8988T (cell line): Measurements from ENCODE around the gene SOX8.

ENCODE experiments used
- DNase-seq: peaks from one replicate; pipeline ENCODE4 v3.0.0; 2011

Gene SOX8

DNA sequence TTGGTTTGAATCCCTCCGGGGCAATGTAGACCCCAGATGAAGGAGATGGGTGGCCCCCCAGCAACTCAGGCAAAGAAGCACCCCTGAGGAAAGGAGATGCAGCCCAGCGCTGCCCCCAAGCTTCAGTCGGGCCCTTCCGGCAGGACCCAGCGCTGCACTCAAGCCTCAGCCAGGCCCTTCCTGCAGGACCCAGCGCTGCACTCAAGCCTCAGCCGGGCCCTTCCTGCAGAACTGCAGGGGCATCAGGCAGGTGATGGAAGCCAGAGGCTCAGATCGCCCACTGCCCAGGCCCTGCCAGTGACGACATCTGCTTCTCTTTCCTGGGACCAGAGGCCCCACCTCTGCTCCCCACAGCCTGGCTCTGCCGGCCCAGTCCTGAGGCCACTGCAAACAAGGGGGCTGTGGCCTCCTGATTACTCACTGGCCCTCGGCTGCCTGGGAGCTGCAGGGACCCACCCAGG lies 7.8 kb downstream of the SOX8 start:
- DNase-seq = no peak

DNA sequence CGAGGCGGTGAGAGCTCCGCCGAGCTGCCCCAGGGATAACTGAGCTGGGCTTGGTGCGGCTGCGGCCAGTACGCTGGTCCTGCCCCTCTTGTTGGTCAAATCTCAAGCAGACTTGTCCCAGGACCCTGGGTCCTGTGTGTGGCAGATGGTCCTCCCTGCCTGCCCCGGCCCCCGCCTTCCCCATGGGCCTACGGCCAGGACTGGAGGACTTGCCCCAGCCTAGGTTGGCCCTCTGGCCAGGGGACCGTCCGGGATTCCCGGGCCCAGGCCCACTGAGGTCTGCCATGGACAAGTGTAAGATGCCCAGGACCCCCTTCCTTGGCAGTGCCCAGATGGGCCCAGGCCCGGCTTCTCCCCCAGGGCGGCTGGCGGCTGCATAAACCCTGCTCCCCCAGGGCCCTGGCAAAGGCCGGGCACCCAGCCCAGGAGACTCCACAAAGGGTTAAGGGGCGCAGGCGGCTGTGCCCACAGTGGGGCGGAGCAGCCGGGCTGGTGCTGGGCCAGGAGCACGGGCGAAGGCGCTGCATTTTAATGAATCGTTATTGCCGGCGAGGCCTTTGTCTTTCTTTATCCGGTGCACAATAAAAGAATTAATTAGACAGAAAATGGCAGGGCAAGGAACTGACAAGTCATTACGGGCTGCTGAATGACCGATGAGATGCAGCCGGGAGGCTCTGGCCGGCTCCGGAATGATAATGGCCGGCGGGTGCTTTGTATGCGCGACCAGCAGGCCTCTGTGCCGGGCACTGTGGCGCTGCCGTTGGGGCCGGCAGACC lies 9.1 kb downstream of the SOX8 start:
- no peak for DNase-seq

DNA sequence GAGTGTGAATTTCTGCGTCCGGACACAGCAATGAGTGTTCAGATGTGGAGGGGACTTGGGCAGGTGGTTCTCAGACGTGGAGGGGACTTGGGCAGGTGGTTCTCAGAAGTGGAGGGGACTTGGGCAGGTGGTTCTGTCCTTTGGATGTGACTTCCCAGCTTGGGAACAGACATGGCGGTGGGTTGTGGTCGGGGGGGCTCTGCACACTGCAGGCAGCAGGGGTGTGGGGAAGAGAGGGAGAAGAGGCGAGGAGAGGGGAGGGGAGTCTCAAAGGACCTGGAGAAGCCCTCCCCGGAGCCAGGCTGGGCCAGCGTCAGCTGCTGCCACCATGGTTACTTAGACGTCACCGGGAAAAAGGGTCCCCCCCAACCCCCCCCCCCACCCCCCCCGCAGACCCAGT lies 9.8 kb downstream of the SOX8 start:
- DNase-seq = no peak

DNA sequence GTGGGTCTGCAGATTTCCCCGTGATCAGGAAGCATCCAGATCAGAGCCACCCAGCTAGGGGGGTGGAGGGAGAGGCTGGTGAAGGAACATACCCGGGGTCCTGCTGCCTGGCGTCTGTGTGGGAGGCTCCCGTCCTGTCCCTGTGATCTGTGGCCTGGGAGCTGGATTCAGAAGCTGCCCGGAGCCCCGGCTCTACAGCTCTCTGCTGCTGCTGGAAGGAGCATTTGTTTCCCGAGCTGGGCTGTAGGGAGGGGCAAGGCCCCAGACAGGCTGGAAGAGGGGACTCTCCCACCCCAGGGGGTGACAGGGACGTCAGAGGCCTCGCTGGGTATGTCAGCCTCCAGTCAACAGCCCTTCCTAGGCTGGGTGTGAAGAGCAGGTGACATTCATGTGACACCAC lies 10.2 kb downstream of the SOX8 start:
- DNase-seq = no peak

DNA sequence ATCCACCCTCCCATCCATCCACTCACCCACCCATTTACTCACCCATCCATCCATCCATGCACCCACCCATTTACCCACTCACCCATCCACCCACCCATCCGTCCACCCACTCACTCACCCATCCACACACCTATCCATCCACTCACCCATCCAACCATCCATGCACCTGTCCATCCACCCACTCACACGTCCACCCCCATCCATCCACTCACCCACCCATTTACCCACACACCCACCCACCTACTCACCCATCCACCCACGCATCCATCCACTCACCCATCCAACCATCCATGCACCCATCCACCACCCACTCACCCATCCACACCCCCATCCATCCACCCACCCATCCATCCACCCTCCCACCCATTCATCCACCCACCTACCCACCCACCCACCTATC lies 12.2 kb downstream of the SOX8 start:
- no peak for DNase-seq

DNA sequence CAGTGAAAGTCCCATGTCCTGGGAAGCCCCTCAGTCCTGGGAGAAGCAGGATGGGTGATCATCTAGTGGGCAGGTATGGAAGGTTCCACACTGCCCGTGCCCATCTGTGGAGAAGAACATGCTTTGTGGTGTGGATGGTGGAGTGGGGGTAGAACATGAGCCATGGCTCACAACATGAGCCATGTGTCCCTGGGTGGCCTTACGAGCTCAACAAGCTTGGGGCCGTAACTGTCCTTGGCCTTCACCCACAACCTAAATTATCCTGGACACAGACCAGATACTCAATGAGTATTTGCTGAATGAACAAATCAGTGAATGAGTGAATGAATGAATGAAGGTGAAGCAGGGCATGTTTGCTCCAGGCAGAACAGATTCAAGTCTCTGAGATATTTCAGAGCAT lies 13.5 kb downstream of the SOX8 start:
- no peak for DNase-seq

DNA sequence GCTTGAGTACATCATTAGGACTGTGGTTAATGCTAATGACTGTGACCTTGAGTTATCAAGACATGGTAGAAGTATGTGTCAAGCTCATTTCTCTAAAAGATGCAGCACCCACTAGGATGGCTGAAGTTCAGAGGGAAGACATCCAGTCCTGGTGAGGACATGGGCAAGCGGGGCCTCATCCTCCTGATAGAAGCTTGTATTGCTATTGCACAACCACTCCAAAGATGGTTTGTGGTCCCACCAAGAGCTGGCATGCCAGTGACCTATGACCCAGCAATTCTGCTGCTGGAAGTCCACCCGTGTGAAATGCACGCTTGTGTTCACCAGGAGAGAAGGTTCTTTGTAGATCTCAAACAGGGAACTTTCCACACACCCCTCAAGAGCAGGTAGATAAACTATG lies 14.2 kb downstream of the SOX8 start:
- no peak for DNase-seq

DNA sequence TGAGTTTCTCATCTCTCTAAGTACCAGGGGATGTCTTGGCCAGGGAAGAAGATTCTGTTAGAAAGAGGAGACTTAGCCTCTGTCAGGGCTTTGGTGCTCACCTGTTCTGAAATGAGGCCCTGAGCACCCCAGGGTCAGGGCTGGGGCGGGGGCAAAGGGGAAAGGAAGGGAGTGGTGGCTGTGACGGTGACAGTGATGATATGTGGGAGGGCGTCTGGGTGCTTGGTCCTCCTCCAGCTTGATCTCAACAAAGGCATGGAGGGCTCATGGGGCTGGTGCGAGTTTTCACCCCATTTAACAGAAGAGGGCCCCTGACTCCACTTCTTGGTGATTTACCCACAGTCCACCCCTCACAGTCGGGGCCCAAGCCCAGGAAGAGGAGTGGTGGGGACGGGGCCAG lies 15.1 kb downstream of the SOX8 start:
- no peak for DNase-seq

DNA sequence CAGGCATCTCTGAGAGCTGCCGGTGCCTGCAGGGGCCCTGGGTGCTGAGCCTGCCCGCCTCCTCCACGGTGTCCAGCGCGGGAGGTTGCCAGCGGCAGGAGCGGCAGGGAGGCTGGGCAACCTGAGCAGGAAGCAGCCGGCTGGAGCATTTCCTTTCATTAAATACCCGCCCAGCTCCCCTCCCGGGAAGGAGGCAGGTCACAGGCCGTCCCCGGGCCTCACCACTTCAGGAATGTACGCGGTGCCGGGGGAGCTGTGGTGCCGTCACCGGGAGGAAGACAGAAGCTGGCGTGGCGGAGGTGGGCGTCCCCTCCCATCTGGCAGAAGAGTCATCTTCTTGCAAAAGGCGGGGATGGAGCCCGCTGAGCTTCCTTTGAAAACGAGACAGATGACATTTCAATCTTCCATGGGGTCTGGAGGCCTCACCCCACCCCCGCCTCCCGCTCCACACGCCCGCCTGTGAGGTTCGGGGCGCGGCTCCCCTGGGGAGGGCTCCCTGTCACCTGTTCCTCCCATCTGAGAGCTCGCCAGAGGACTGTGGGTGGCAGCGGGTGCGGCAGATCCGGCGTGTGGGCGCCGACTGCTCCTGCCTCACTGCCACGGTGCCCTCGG lies 16.0 kb downstream of the SOX8 start:
- DNase-seq = peak; percentile 84

DNA sequence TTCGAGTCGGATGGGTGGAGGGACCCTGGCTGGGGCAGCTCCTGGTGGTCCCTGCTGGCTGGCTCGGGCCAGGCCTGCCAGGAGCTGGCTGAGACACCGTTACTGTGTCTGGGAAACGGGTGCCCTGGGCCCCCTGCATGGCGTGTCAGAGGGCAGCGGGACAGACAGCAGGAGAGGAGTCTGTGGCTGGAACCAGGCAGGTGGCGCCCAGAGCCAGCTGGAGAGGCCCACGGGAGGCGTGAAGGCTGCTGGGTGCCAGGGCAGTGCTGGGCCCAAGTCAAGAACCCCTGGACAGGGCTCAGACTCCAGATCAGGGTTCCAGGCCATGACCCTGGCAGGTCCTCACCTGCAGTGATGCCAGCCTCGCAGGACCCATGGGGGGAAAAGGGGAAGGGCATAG lies 16.6 kb downstream of the SOX8 start:
- DNase-seq = no peak

DNA sequence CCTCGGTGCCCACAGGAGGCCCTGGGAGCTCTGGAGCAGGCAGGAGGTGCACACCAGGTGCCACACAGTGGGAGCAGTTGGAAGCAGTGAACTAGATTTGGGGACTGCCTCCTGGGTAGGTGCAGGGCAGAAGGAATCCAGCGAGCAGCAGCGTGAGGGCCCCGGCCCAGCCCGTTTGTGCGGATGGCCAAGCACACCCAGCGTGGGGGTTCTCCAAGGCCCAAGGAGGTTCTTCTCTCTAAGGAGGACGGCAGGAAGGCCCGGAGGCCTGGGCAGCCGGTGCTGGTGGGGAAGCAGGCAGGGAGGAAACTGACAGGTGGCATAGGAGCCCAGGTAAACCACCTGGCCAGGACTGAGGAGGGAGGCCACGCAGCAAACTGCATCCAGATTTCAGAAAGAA lies 17.0 kb downstream of the SOX8 start:
- no peak for DNase-seq

DNA sequence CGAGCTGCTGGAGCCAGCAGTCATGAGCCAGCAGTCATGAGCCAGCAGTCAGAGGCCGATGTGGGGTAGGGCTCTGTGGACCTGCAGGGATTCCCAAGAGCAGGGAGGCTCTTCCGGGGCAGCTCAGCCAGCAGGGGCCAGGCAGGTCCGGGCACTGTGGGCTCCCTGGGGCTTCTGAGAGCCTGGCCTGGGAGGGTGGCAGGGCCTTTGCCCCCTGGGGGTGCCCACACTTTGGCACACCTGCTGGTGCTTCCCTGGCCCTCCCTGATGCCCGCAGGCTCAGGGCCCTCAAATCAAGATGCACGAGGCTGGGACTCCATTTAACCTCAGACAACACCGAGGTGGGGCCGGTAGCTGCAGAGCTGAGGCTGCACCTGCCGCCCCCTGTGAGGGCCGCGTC lies 18.1 kb downstream of the SOX8 start:
- DNase-seq = no peak

DNA sequence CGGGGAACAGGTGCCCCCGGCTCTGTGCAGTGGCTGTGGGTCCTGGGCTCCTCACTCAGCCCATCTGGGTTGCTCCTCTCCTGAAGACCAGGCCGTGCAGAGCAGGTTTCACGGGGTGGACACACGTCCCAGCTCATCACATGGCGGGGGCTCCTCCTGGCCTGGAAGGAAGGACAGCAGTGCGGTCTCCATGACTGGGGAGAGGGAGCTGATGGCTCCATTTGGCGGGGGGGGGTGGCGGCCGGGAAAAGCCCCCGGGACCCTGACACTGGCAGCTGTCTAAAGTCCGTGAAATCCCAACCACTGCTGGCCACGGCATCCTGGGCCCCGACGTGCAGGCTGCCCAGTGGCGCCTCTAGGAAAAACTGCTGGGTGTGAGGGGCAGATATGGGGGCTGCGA lies 19.0 kb downstream of the SOX8 start:
- no peak for DNase-seq

DNA sequence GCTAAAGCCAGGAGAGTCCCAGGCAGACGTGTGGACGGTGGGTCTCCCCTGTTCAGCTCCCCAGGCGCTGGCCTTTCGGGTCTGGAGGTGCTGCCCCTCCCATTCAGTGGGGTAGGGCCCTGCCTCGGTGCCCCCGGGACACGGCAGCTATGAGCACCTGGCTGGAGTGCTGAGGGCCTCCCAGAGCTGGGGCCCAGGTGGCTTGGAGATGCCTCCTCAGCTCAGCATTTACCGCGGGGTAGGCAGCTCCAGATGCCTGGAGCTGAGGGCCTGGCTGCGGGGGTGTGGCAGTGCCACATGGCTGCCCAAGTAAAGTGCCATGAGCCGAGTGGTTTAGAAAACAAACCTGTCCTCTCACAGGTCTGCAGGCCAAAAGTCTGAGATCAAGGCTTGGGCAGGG lies 19.5 kb downstream of the SOX8 start:
- no peak for DNase-seq

DNA sequence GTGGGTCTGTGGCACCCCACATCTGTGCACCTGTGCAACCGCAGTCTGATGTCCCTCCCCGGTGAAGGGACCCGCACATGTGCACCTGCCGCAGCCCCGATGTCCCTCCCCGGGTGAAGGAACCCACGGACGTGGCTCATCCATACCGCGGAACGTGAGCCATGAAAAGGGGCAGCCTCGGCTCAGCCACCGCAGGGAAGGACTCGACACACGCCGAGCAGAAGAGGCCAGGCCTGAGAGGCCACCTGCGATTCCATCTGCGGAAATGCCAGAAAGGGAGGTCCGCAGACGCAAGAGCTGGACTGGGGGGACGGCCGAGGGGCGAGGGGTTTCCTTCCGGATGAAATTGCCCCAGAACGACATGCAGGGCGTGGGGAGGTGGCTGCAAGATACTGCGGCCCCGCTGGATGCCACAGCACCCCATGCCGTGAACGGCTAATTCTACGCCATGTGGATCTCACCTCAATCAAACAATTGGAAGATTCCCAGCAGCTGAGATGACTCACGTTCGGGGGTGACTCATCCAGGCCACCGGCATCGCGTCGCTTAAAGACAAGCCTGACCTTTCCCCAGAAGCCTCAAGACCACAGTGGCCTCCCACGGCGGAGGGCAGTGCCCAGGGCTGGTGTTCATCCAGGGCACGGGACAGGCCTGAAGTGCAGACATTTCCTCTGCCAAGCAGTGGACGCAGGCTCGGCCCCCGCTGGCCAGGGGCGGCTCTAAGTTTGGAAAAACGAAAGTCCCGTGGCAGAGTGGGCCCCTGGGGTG lies 21.0 kb downstream of the SOX8 start:
- peak; percentile 77 for DNase-seq

DNA sequence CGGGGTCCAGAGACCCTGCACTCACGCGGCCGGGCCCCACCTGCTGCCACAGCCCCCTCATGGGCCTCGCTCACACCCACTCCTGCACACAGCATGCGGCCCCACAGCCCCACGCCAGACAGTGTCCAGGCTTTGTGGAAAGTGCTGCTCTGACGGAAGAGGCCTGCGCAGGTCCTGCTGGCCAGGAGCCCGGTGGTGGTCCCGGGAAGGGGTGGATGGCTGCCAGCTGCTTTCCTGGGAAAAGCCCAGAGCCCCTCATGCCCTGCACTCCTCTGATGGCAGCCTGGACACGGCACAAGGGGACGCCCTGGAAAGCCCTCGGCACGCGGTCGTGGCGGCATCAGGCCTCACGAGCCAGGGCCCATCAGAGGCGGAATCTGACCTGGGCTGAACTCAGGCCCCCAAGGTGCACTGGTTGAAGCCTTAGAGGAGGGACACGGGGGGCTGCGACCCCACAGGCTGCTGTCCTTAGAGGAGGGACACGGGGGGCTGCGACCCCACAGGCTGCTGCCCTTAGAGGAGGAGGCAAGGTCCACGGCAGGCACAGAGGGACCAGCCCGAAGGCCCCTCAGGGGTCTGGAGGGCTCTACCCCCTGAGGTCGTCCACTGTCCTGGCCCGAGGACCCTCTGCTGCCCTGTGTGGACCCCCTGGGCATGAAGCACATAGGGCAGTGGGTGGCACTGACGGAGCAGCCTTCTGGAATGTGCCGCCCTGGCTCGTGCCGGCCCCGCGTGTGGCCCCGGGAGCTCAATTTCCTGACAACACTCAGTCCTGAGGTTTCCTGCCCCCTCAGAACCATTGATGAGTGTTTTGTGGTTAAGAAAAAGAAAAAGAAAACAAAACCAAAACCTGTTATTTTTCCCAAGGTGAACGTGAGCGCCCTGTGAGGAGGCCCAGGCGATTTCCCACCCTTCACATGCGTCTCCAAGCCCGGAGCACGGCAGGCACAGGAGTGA lies 22.1 kb downstream of the SOX8 start:
- DNase-seq = no peak

DNA sequence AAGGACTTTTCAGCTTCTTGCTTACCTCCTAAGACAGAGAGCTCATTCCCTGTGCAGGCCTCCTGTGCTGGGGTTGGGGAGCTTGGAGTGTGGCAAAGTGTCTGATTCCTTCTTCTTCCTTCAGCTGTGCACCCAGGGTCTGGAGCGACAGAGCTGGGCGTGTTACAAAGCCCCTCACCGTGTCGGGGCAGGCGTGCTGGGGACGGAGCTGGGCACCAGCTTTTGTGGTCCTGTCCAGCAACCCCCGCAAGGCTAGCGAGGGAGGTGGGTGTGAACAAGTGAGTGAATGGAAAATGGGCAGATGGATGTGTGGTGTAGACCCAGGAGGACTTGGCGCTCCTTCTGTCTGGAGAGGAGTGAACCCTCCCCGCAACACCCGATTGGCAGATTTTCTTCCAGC lies 23.7 kb downstream of the SOX8 start:
- no peak for DNase-seq

DNA sequence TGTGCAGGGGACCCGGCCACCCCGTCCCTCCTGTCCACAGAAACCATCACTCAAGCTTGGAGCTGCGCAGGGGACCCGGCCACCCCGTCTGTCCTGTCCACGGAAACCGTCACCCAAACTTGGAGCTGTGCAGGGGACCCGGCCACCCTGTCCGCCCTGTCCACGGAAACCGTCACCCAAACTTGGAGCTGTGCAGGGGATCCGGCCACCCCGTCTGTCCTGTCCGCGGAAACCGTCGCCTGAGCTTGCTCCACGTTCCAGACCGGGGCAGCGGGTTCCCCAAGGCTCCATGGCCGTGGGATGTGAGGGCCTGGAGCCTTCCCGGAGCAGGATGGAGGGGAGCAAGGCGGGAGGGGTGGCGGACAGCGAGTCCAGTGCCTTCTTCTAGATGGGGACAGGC lies 25.2 kb downstream of the SOX8 start:
- DNase-seq = no peak

DNA sequence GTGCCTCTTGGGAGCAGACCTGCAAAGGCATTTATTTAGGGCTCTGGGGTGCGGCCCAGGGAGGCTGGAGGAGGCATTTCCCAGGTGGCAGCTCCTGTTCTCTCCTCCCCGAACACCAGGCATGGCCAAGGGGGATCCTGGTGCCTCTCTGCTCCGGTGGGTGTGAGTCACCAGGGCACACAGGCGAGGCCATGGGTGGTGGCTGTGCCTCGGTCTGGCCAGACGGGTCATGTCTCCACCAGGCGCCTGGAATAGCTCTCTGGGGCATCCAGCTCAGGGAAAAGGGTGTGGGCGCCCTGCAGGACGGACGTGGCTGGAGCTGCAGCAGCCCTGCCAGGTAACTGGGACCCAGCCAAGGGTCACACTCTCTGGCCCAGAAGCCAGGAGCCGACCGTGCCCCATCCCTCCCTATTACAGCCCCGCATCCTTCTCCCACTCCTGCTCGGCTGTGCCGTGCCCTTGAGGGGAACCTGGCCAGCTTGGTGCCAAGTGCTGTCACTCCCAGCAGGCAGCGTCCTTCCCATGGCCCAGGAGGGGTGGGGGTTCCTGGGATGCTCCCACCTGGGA lies 25.8 kb downstream of the SOX8 start:
- DNase-seq = no peak

DNA sequence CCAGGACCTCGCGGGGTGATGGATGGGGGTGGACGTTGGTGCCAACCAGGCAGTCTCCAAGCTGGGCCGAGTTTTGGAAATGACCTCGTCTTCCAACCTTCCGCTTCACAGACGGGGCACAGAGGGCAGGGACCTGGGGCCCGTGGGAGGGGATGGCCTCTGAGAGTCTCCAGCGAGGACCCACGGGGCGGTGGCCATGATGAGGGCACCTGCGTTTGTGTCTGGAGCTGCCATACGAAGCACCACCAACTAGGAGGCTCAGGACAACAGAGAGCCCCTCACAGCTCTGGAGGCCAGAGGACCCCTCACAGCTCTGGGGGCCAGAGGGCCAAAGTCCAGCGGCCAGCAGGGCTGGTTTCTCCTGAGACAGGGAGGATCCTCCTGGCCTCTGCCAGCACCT lies 26.5 kb downstream of the SOX8 start:
- DNase-seq = no peak

DNA sequence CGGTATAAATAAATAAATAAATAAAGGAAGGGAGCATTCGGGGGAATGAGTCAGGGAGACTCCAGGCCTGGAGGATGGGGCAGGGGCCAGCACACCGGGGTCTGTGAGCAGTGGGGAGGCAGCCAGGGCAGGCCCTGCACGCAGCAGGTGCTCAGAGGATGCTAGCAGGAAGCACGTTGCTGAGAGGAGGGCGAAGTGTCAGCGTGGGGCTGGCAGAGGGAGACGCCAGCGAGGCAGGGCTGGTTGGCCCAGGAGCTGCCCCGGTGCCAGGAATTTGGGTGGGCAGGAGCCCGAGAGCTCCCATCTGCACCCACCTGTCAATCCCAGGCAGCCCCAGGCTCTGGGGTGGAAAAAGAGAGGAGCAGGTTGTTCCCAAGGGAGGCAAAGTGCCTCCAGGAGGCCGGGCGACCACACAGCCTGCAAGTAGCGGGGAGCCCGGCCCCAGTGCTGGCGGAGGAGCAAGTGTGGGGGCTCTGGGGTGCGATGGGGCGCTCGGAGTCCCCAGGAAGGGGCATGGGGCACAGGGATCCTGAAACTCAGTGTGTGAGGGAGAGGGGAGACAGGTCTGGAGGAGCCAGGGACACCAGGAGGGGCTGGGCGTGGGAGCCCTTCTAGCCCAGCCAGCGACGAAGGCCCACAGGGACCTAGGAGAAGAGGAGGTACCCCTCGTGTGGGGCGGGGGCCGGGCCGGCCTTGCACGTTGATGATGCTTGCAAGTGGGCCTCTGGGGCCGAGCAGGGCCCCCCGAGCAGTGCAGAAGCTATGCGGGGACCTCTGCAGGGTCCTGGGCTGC lies 28.0 kb downstream of the SOX8 start:
- no peak for DNase-seq

DNA sequence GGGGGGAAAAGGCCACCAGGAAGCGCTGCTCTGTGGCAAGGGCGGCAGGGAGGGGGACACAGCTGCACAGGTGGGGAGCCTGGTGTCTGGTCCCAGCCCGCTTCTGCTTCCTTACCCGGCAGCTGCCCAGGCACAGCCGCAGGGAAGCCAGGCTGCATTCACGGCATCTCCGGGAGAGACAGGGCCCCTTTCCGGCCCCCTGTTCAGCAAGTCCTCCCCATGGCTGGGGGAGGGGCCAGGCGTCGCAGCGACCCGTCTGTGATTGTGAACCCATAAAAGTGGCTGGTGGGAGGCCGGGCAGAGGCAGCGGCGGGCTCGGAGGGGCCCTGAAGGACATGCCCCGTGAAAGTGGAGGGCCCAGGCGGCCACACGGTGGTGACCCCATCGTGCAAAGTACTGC lies 28.7 kb downstream of the SOX8 start:
- no peak for DNase-seq
